ENCODE data around the gene PANK4. TPM values are rescaled to one million over a fixed set of nuclear protein-coding genes. Genes with fewer than 3 reads are reported as not detected.

The PANK4 gene
- total RNA-seq, 4 donors from 2014 or later, result 22.5 to 48.9 (median 37.9) TPM

DNA sequence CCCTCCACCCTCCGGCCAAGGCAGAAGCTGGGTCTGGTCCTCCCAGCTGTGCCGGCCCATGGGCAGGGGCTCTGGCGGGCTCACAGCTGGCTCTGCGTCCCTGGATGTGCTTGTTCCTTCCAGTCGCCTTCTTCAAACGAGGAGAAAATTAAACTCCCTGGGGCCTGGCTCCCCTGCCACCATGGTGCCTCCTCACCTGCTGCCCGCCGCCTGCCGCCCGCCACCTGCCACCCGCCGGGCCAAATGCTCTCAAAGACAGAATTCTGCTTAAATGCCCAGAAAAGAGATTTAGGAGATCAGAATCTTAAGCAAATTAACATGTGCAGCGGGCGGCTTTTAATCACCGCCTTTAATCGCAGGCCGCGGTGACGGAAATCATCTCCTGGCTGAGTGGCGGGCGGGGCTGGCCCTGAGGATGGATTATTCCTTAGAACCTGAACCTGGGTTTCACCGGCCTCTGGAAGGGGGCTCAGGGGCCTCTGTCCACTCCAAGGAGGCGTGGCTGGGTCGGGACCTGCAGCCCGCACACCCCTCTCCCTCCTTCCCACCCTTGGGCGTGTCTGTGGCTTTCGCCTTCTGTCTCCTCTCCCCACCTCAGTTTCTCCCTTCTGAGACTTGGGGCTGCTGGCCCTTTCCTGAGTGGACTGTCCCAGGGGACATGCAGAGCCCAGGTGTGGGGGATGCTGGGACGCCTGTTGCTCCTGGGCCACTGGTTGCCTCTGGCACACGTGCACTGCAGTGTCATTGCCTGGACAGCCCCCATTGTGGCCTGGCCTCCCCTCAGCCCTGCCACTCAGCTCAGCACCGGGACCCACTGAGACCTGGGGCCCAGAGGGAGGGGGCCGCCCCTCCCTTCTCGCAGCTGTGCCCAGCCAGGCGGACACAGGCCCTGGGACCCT is 60.8 kb downstream of the PANK4 start:
- H3K4me1 ChIP-seq, result peaks cover 0 to 12% (median 4%) of the 10 kb centered on the region in 4 donors
- no peak overlapping the region for H3K4me3 ChIP-seq
- H3K36me3 ChIP-seq, result no peaks in the 10 kb centered on the region
- no peak for DNase-seq (ENCODE audit: extremely low spot score)
- WGBS, result 84% methylated on average over 22 of the region's 33 CpGs
- H3K27ac ChIP-seq (replicated peaks in 1 of 4), result no peak overlapping the region
- H3K27me3 ChIP-seq, result peaks cover 0 to 100% (median 26%) of the 10 kb centered on the region in 4 donors
- H3K9me3 ChIP-seq, result no peaks in the 10 kb centered on the region
- intact Hi-C loops (cut with DNase I), result no loop called here
- TF ChIP-seq, protein P1, sequence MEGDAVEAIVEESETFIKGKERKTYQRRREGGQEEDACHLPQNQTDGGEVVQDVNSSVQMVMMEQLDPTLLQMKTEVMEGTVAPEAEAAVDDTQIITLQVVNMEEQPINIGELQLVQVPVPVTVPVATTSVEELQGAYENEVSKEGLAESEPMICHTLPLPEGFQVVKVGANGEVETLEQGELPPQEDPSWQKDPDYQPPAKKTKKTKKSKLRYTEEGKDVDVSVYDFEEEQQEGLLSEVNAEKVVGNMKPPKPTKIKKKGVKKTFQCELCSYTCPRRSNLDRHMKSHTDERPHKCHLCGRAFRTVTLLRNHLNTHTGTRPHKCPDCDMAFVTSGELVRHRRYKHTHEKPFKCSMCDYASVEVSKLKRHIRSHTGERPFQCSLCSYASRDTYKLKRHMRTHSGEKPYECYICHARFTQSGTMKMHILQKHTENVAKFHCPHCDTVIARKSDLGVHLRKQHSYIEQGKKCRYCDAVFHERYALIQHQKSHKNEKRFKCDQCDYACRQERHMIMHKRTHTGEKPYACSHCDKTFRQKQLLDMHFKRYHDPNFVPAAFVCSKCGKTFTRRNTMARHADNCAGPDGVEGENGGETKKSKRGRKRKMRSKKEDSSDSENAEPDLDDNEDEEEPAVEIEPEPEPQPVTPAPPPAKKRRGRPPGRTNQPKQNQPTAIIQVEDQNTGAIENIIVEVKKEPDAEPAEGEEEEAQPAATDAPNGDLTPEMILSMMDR (IDR thresholded peaks at IDR 0.05), result no peak

DNA sequence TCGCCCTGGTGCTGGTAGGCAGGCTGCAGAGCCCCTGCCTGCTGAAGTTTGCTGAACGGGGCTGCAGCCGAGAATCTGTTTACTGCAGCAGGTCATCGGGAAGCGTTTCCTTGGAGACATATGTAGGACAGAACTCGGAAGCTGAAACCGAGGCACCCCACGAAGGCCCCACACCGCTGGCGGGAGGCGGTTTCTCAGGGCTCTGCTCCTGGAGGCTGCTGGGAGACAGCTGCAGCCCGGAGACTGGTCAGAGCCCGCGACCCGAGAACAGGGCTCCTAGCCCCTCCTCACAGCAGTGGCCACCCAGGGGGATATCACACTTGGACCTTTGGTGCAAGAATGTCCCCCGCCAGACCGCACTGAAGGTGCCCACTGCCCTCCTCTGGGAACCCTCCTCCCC is 63.0 kb downstream of the PANK4 start:
- DNase-seq (ENCODE audit: extremely low spot score), result no peak
- Histone ChIP-seq H3K9me3 (no peaks in the 10 kb centered on the region), H3K36me3 (no peaks in the 10 kb centered on the region), H3K27me3 (peaks cover 0 to 96% (median 26%) of the 10 kb centered on the region in 4 donors), H3K4me3 (no peak overlapping the region), H3K27ac (replicated peaks in 1 of 4) (no peak overlapping the region), H3K4me1 (peaks cover 0 to 16% (median 7%) of the 10 kb centered on the region in 4 donors)
- TF ChIP-seq EP300 (IDR thresholded peaks at IDR 0.05), result no peak
- intact Hi-C loops (cut with DNase I), result no loop called here
- no CpG with 5 or more reads among the region's 17 CpGs for WGBS

DNA sequence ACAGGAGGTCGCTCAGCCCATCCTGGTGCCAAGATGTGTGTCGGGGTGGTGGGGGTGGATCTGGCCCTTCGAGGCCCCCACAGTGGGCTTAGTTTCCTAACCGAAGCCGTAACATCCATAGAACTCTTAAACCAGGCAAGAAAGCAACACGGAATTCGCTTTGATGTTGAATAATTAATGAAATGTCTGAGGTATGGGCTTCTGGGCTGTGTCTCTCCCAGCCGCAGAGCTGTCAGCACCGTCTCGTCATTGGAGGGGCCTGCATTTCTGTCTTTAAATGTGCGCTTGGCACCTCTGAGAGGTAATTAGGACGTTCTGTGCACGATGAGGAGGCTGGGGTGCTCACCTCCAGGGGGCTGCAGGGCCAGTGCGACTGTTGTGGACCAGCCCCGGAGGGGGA is 63.6 kb downstream of the PANK4 start:
- 30% methylated on average over 15 of the region's 15 CpGs for WGBS
- H3K27me3 ChIP-seq, result peaks cover 0 to 95% (median 25%) of the 10 kb centered on the region in 4 donors
- no peak overlapping the region for H3K4me3 ChIP-seq
- TF ChIP-seq EP300 (IDR thresholded peaks at IDR 0.05) (no peak), POLR2AphosphoS5 (IDR thresholded peaks at IDR 0.05) (no peak), POLR2A (IDR thresholded peaks at IDR 0.05; ENCODE audit: low read depth) (no peak)
- TF ChIP-seq, protein P1 (IDR thresholded peaks at IDR 0.05), result no peak
- no peak overlapping the region for H3K27ac ChIP-seq (replicated peaks in 1 of 4)
- DNase-seq (ENCODE audit: extremely low spot score), result no peak
- H3K9me3 ChIP-seq, result no peaks in the 10 kb centered on the region
- H3K36me3 ChIP-seq, result no peaks in the 10 kb centered on the region
- H3K4me1 ChIP-seq, result peaks cover 0 to 16% (median 7%) of the 10 kb centered on the region in 4 donors
- intact Hi-C loops (cut with DNase I), result no loop called here

DNA sequence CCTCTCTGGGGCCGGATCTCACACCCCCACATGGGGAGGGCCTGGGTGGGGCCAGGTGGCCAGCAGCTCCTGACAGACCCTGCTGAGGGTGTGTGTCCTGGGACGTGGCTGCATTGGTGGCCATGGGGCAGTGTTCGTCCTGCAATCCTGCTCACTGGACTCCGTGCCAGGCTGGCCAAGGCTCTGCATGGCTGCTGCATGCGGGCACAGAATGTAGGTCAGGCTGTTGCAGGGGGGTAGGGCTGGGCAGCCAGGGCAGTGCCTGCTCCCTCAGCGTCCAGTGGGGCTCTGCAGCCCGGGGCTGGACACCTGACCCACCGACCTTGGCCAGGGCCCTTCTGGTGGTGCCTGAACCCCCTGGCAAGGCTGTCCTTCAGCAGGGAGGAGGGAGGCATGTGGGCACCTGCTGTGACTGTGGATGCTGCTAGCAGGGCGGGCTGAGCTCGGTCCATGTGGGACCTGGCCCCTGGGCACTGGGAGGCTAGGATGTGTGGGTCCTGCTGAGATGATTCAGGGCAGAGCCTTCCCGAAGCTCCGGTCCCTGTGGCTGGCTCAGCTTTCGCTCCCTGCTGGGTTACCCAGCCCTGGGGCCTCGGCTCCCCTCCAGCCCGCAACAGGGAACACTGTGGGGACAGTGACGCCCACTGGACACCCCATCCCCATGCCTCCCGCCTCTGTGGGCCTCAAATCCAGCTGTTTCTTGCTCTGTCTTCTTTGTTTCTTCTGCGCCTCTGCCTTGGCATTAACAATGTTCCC is 65.2 kb downstream of the PANK4 start:
- H3K4me1 ChIP-seq, result peaks cover 0 to 5% (median 2%) of the 10 kb centered on the region in 4 donors
- TF ChIP-seq, protein P1 (IDR thresholded peaks at IDR 0.05), result no peak
- TF ChIP-seq POLR2AphosphoS5 (IDR thresholded peaks at IDR 0.05), result no peak
- no peak for TF ChIP-seq EP300 (IDR thresholded peaks at IDR 0.05)
- TF ChIP-seq POLR2A (IDR thresholded peaks at IDR 0.05; ENCODE audit: low read depth), result no peak
- H3K36me3 ChIP-seq, result no peaks in the 10 kb centered on the region
- H3K27ac ChIP-seq (replicated peaks in 1 of 4), result no peak overlapping the region
- intact Hi-C loops (cut with DNase I), result no loop called here
- no peak for DNase-seq (ENCODE audit: extremely low spot score)
- H3K9me3 ChIP-seq, result no peaks in the 10 kb centered on the region
- H3K27me3 ChIP-seq, result peaks cover 0 to 95% (median 12%) of the 10 kb centered on the region in 4 donors
- H3K4me3 ChIP-seq, result no peak overlapping the region
- 84% methylated on average over 7 of the region's 18 CpGs for WGBS

DNA sequence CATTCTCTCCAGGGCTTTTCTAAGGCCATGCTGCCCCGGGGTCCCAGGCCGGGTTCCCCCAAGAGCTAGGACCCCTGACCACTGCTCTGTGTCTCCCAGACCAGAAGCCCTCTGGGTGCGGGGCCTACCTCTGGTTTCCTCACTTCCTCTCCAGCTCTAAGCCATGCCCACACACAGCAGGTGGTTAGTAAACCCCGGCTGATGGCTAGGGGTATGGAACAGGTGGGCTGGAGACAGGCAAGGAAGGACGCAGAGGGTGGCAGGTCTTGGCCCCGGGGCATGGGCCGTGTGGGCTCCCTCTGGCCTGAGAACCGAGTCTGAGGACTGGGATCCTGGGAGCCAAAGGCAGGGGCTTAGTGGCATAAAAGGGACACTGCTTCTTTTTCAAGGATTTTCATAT is 66.2 kb downstream of the PANK4 start:
- peaks cover 0 to 95% (median 12%) of the 10 kb centered on the region in 4 donors for H3K27me3 ChIP-seq

More for the DNA sequence above, 66.2 kb downstream of the PANK4 start:
- no peaks in the 10 kb centered on the region for H3K9me3 ChIP-seq
- H3K27ac ChIP-seq (replicated peaks in 1 of 4), result no peak overlapping the region
- intact Hi-C loops (cut with DNase I), result no loop called here
- TF ChIP-seq EP300 (IDR thresholded peaks at IDR 0.05) (no peak), POLR2A (IDR thresholded peaks at IDR 0.05; ENCODE audit: low read depth) (no peak)
- no peak for DNase-seq (ENCODE audit: extremely low spot score)
- H3K4me3 ChIP-seq, result no peak overlapping the region
- no peaks in the 10 kb centered on the region for H3K36me3 ChIP-seq
- WGBS, result 72% methylated on average over 8 of the region's 8 CpGs
- H3K4me1 ChIP-seq, result peaks cover 0 to 5% (median 2%) of the 10 kb centered on the region in 4 donors

All from esophagus muscularis mucosa (tissue), 4 donors.